ENCODE data around the gene C6orf62. TPM values are rescaled to one million over a fixed set of nuclear protein-coding genes. Genes with fewer than 3 reads are reported as not detected.
A peak's percentile ranks its signal among the peaks of the same experiment; 100 is the strongest.
"Not testable (repeated sequence)": the region's sequence is repeated elsewhere in the genome, so short reads cannot be mapped to it uniquely, and the experiment has no call there.

Gene C6orf62
- polyA plus RNA-seq, 1 donor from 2014 or later: 105 TPM

DNA sequence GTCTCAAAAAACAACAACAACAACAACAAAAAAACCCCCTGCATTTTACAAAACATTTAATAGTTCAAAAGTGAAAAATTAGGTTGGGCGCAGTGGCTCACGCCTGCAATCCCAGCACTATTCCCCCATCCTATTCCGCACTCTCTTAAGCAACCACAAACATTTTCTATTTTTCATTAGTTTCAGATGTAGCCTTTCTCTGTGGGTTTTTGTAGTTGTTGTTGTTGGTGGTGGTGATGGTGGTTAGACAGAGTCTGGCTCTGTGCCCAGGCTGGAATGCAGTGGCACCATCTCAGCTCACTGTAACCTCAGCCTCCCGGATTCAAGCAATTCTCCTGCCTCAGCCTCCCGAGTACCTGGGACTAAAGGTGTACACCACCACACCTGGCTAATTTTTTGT, 49.4 kb upstream of the C6orf62 start (continued):
- TF ChIP-seq POLR2AphosphoS5 (IDR thresholded peaks at IDR 0.05) (no peak), SMC3 (conservative IDR thresholded peaks at IDR 0.05; ENCODE audit: poor library complexity) (no peak), EP300 (conservative IDR thresholded peaks at IDR 0.05; ENCODE audit: poor library complexity, severe bottlenecking) (no peak)

DNA sequence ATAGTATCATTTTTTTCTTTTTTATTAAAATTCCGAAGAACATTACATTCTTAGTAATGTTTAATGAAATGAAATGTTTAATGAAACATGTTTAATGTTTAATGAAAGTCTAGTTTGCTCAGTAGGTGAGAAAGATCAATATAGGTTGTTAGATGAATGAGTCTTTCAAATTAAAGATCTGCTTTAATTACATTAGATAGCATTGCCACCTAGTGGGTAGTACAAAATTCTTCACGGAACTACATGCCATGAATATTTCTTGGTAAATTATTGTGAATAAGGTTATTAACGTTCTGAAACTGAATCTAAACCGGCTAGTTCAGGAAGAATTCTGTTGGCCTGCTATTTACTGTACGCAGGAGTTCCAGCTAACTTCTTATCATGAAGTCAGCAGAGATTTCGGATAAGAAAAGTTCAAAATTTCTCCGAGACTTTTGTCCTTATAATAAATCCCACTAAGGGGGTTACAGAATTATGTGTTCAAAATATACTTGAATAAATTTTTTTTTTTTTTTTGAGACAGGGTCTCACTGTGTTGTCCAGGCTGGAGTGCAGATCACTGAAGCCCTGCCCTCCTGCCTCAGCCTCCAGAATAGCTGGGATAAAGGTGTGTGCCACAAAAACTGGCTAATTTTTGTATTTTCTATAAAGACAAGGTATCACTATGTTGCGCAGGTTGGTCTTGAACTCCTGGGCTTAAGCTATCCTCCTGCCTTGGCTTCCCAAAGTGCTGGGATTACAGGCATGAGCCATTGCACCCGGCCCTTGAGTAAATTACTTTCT, 47.9 kb upstream of the C6orf62 start:
- Histone ChIP-seq H3K9ac (ENCODE audit: low read length) (no peak overlapping the region), H3K27me3 (ENCODE audit: insufficient read depth, low read depth, low read length) (no peaks in the 10 kb centered on the region), H3K9me2 (ENCODE audit: insufficient read depth, low read length) (no peaks in the 10 kb centered on the region), H4K20me1 (ENCODE audit: insufficient read depth) (no peaks in the 10 kb centered on the region), H3K79me2 (replicated peaks; ENCODE audit: insufficient read depth, low read length) (no peaks in the 10 kb centered on the region), H3K4me3 (ENCODE audit: low read length) (no peak overlapping the region), H3F3A (ENCODE audit: insufficient read depth, low read length, poor library complexity, severe bottlenecking) (no peaks in the 10 kb centered on the region), H3K36me3 (ENCODE audit: insufficient read depth, low read length) (no peaks in the 10 kb centered on the region), H2AFZ (ENCODE audit: low read depth, low read length) (no peak overlapping the region), H3K27ac (ENCODE audit: low read length) (no peak overlapping the region), H3K9me3 (ENCODE audit: low read length) (no peaks in the 10 kb centered on the region), H3K4me2 (ENCODE audit: low read length) (no peak overlapping the region)
- no peak for TF ChIP-seq TAF1 (IDR thresholded peaks at IDR 0.05; ENCODE audit: low read depth)
- peak; percentile 41 for TF ChIP-seq RAD21 (conservative IDR thresholded peaks at IDR 0.05)
- TF ChIP-seq, protein P1, sequence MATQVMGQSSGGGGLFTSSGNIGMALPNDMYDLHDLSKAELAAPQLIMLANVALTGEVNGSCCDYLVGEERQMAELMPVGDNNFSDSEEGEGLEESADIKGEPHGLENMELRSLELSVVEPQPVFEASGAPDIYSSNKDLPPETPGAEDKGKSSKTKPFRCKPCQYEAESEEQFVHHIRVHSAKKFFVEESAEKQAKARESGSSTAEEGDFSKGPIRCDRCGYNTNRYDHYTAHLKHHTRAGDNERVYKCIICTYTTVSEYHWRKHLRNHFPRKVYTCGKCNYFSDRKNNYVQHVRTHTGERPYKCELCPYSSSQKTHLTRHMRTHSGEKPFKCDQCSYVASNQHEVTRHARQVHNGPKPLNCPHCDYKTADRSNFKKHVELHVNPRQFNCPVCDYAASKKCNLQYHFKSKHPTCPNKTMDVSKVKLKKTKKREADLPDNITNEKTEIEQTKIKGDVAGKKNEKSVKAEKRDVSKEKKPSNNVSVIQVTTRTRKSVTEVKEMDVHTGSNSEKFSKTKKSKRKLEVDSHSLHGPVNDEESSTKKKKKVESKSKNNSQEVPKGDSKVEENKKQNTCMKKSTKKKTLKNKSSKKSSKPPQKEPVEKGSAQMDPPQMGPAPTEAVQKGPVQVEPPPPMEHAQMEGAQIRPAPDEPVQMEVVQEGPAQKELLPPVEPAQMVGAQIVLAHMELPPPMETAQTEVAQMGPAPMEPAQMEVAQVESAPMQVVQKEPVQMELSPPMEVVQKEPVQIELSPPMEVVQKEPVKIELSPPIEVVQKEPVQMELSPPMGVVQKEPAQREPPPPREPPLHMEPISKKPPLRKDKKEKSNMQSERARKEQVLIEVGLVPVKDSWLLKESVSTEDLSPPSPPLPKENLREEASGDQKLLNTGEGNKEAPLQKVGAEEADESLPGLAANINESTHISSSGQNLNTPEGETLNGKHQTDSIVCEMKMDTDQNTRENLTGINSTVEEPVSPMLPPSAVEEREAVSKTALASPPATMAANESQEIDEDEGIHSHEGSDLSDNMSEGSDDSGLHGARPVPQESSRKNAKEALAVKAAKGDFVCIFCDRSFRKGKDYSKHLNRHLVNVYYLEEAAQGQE (IDR thresholded peaks at IDR 0.05; ENCODE audit: borderline replicate concordance): no peak
- no peak for TF ChIP-seq MXI1 (conservative IDR thresholded peaks at IDR 0.05; ENCODE audit: poor library complexity, severe bottlenecking)
- no peak for TF ChIP-seq POLR2AphosphoS5 (IDR thresholded peaks at IDR 0.05)
- TF ChIP-seq SMC3 (conservative IDR thresholded peaks at IDR 0.05; ENCODE audit: poor library complexity): peak; percentile 27
- TF ChIP-seq, protein P2, sequence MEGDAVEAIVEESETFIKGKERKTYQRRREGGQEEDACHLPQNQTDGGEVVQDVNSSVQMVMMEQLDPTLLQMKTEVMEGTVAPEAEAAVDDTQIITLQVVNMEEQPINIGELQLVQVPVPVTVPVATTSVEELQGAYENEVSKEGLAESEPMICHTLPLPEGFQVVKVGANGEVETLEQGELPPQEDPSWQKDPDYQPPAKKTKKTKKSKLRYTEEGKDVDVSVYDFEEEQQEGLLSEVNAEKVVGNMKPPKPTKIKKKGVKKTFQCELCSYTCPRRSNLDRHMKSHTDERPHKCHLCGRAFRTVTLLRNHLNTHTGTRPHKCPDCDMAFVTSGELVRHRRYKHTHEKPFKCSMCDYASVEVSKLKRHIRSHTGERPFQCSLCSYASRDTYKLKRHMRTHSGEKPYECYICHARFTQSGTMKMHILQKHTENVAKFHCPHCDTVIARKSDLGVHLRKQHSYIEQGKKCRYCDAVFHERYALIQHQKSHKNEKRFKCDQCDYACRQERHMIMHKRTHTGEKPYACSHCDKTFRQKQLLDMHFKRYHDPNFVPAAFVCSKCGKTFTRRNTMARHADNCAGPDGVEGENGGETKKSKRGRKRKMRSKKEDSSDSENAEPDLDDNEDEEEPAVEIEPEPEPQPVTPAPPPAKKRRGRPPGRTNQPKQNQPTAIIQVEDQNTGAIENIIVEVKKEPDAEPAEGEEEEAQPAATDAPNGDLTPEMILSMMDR (IDR thresholded peaks at IDR 0.05; ENCODE audit: poor library complexity, severe bottlenecking): peak; percentile 46
- no peak for TF ChIP-seq EP300 (conservative IDR thresholded peaks at IDR 0.05; ENCODE audit: poor library complexity, severe bottlenecking)
- TF ChIP-seq EZH2 (IDR thresholded peaks at IDR 0.05; ENCODE audit: borderline replicate concordance, insufficient read depth, low read length, poor library complexity, severe bottlenecking): no peak

DNA sequence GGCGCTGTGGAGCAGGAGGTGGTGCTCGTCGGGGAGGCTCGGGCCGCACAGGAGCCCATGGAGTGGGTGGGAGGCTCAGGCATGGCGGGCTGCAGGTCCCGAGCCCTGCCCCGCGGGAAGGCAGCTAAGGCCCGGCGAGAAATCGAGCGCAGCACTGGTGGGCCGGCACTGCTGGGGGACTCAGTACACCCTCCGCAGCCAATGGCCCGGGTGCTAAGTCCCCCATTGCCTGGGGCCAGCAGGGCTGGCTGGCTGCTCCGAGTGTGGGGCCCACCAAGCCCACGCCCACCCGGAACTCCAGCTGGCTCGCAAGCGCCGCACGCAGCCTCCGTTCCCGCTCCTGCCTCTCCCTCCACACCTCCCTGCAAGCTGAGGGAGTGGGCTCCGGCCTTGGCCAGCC, 47.0 kb upstream of the C6orf62 start:
- H3F3A ChIP-seq (ENCODE audit: insufficient read depth, low read length, poor library complexity, severe bottlenecking); H3K4me3 ChIP-seq (ENCODE audit: low read length); H3K4me2 ChIP-seq (ENCODE audit: low read length); H3K9me3 ChIP-seq (ENCODE audit: low read length); H2AFZ ChIP-seq (ENCODE audit: low read depth, low read length); H3K79me2 ChIP-seq (replicated peaks; ENCODE audit: insufficient read depth, low read length); H3K9me2 ChIP-seq (ENCODE audit: insufficient read depth, low read length); H3K36me3 ChIP-seq (ENCODE audit: insufficient read depth, low read length); H4K20me1 ChIP-seq (ENCODE audit: insufficient read depth); H3K27ac ChIP-seq (ENCODE audit: low read length); H3K27me3 ChIP-seq (ENCODE audit: insufficient read depth, low read depth, low read length); H3K9ac ChIP-seq (ENCODE audit: low read length): not testable (repeated sequence)

DNA sequence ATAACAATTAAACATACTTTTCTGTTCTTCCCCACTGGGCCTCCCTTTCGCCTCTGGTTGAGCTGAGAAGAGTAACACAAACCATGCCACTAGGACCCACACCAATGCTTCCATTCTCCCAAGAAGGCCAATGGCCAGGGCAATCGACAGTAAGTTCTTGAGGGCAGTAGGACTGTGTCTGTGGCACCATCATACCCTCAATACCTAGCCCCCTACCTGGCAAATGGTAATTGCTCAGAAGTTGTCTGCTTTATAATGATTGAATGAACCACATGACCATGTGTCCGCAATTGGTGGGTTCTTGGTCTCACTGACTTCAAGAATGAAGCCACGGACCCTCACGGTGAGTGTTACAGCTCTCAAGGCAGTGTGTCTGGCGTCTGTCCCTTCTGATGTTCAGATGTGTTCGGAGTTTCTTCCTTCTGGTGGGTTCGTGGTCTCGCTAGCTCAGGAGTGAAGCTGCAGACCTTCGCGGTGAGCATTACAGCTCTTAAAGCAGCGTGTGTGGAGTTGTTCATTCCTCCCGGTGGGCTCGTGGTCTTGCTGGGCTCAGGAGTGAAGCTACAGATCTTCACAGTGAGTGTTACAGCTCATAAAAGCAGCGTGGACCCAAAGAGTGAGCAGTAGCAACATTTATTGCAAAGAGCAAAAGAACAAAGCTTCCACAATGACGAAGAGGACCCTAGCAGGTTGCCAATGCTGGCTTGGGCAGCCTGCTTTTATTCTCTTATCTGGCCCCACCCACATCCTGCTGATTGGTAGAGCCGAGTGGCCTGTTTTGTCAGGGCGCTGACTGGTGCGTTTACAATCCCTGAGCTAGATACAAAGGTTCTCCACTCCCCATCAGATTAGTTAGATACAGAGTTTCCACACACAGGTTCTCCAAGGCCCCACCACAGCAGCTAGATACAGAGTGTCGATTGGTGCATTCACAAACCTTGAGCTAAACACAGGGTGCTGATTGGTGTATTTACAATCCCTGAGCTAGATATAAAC, 46.2 kb upstream of the C6orf62 start:
- H2AFZ ChIP-seq (ENCODE audit: low read depth, low read length); H3K27me3 ChIP-seq (ENCODE audit: insufficient read depth, low read depth, low read length): not testable (repeated sequence)

More for the DNA sequence above, 46.2 kb upstream of the C6orf62 start:
- not testable (repeated sequence) for H3F3A ChIP-seq (ENCODE audit: insufficient read depth, low read length, poor library complexity, severe bottlenecking); H3K9ac ChIP-seq (ENCODE audit: low read length); H4K20me1 ChIP-seq (ENCODE audit: insufficient read depth); H3K4me3 ChIP-seq (ENCODE audit: low read length); H3K79me2 ChIP-seq (replicated peaks; ENCODE audit: insufficient read depth, low read length); H3K27ac ChIP-seq (ENCODE audit: low read length); H3K9me2 ChIP-seq (ENCODE audit: insufficient read depth, low read length); H3K4me2 ChIP-seq (ENCODE audit: low read length); H3K9me3 ChIP-seq (ENCODE audit: low read length); H3K36me3 ChIP-seq (ENCODE audit: insufficient read depth, low read length)
